Stimulated activated naive CD4-positive, alpha-beta T cell treated with Interleukin-2 at 50 U/mL for 16 hours (primary cell): ENCODE results near the gene SEL1L3.

Source experiments
- DNase-seq: peaks from one replicate; lab custom pipeline; 2025; lab: John Stamatoyannopoulos, UW

The SEL1L3 gene

DNA sequence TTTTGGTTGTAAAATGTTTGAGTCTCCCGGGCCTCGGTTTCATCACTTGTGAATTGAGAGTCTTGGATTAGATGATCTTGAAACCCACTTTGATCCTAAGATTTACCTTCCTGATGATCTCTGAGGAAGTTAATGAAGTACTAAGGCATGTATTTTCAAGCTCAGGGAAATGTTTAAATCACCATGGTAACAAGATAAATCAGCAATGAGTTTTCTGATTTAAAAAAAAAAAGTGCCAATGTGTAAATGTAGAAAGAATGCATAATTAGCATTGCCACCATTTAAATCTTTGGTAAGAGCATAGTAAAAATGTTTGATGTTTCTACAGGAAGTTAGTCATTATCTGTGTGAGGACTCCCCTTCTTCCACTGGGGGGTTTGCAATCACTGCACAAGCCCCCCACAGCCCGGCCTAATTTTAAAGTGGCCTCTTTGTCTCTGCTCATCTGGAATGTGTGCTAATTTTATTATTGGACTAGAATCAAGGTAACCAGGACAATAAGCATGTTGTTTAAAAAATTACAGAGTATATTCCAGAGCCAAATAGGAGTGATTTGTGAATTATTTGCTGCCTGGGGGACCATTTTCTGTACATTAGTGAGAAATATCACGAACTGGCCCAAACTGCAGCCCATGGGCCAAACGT, 113.5 kb downstream of the SEL1L3 start:
- no peak for DNase-seq

DNA sequence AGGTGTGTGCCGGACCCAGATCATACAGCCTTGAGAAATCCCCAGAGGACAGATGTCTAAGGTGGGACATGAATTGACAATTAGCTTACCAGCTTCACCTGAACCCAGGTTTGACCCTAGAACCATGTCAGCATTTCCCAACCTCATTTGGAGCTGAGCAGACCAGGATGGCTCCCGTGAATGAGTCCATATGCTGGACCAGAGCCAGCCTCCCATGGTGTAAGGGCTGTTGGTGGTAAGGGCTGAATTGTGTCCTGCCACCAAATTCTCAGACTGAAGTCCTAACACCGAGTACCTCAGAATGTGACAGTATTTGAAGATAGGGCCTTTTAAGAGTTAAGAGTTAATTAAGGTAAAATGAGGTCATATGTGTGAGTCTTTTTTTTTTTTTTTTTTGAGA, 118.8 kb downstream of the SEL1L3 start:
- no peak for DNase-seq

DNA sequence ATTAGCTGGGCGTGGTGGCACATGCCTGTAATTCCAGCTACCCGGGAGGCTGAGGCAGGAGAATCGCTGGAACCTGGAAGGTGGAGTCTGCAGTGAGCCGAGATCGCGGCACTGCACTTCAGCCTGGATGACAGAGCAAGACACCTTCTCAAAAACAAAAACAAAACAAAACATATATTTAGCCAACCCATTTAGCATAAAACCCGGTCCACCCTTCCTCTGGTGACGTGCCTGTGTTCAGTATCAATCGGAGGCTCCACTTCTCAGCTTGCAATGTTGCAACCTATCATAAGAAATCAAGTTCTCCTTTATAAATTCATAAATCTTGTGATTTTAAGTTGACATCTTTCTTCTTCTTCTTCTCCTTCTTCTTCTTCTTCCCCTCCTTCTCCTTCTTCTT, 133.2 kb downstream of the SEL1L3 start:
- no peak for DNase-seq

DNA sequence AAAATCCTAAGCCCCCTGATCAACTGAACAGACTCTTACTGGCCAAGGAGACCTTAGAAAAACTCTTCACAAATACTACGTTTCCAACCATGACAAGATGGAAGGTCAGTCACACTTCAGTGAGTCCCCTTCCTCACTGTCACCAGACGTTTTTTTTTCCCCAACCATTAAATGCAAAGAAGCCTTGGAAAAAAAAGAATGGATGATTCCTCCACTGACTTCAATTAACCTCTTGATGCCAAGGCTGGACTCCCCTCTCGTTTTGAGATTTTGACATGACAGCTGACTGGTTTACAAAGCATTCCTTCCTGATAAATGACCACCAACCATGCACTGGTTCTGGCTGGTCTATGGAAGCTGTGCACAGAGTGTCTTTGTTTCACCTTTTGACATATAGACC, 133.9 kb downstream of the SEL1L3 start:
- no peak for DNase-seq

DNA sequence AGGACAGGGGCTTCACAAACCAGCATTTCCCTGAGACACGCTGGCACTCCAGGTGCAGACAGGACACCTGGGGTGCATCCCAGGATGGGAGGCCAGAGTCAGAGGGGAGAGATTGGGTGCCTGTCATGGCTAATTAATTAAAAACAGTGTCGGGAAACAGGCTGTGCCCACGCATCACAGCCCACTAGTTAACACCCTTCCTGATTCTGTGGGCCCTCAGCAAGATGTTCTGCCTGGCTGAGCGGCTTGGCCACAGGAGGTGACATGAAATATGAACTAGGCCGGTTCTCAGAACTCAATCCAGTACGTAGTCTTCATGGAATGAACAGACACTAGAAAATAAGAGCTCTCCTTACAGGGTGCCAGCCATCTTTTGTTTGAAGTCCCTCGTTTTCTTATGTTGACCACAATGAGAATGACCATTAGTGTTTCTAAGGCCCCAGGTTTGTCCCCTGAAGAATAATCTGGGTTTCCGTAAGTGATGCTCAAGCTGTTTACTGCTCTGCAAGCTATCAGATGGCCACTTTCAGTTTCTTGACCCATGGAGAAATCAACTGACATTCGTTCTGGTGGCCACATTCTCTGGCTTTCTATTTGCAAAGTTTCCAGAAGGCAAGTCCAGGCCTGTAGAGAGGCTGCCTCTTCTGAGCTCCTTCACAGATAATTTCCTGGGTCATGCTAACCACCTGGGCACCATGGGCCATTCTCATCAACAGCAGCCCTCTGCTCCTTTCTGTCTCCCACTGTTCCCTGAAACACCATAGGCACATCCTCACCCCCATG, 134.9 kb downstream of the SEL1L3 start:
- no peak for DNase-seq

DNA sequence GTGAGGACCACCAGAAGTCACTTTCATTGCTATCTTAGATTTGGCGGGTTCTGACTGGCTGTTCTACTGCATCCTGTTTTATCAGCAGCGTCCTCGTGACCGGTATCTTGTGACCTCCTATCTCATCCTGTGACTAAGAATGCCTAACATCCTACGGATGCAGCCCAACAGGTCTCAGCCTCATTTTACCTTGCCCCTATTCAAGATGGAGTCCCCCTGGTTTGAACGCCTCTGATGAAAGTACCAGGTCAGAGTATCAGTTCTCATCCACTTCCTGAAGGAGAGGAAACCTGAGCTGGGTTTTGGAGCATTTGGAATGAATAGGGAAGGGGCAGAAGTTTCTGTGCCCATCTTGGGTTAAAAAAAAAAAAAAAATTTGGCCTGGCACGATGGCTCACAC, 136.9 kb downstream of the SEL1L3 start:
- DNase-seq = no peak

DNA sequence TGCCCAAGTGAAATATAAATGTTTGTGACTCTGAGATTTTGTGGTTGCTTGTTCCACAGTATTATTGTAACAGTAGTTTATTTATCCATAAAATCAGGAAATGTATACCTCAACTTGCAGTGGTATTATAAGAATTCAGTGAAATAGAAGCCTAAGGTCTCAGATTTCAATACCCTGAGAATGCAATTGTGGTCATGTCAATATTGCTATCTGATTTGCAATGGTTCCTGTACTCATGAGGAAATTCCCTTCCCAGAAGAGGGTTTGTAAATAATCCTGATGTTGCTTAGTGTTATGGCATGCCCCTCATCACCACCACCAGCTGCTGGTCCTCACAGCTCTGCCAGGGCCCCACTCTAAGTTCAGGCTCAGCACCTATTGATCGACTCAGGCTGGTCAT, 139.4 kb downstream of the SEL1L3 start:
- no peak for DNase-seq

DNA sequence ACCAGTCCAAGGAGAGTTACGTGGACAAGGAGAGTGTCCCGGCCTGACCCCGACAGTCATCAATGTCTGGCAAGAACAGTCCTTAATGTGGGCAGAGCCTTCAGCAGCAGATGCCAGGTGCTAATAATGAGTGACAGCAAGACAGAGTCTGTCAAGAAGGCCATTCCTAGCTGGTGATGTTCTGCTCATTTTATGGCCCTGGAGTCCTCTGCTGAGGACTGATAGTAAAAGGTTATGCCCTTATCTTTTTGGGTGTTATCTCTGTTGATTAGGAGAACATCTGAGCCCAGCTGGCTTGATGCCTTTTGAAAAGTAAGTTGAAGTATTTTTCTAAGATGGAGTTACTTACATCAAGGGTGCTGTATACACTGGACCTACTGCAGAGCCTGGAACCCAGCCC, 139.8 kb downstream of the SEL1L3 start:
- no peak for DNase-seq

DNA sequence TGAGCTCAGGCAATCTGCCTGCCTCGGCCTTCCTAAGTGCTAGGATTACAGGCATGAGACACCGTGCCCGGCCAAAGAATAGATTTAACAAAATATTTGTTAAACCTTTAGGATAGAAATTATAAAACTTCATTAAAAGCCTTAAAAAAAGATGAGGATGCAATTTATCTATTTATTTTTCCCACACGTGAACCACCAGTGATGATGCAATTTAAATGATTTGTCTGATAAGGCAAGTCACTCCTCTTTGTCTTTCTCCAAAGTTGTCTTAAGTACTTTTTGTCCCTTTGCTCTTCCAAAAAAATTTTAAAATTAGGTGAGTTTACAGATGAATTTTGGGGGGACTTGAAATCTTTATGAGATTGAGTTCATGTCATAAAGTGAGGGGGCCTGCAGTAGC, 149.0 kb downstream of the SEL1L3 start:
- DNase-seq = no peak

DNA sequence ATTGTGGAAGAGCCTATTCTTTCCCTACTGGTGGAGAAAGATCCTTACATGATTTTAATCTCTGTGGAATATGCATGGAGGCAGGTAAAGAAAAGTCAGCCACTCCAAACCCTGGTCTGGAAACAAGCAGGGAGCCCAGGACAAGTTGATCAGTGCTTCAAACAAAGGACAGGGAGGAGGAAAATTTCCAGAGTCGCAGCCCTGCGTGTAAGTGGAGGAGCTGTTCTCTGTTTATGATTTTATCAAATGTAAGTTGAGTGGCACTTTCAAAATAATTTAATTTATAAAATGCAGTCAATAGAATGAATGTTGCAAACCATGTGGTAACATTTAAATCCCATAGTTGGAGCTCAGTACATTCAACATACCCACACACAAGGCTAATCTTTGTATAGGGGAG, 150.2 kb downstream of the SEL1L3 start:
- no peak for DNase-seq

DNA sequence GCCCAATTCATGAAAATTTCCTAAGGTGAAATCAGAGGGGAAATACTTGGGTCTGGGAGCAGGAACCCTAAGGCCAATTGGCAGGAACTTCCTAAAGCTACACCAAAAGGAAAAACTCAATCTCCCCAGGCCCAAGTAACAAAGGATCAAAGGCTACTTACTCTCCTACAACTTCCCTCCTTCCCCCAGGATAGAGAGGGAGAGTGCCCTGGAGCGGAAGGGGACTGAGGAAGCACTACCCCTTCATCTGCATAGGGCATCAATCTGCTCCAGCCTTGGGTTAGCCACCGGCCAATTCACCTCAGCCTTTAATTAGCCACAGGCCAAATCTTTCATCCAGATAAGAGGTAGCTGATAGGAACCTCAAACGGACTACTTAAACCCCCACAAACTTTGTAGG, 152.2 kb downstream of the SEL1L3 start:
- DNase-seq = no peak

DNA sequence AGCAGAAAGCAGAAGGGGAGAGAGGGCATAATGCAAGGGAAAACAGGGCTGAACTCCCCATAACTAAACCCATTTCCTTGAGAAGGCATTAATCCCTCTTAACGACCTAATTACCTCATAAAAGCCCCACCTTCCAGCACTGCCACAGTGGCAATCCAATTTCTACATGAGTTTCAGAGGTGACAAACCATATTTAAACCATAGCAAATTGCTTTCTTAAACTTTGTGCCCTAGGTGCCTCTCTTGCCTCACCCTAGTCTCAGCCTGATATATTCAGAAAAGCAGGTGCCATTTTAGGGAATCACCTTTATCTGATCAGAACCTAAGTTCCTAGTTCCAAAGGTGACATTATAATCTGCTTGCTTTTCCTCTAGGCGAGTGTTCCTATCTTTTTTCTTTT, 158.3 kb downstream of the SEL1L3 start:
- no peak for DNase-seq

DNA sequence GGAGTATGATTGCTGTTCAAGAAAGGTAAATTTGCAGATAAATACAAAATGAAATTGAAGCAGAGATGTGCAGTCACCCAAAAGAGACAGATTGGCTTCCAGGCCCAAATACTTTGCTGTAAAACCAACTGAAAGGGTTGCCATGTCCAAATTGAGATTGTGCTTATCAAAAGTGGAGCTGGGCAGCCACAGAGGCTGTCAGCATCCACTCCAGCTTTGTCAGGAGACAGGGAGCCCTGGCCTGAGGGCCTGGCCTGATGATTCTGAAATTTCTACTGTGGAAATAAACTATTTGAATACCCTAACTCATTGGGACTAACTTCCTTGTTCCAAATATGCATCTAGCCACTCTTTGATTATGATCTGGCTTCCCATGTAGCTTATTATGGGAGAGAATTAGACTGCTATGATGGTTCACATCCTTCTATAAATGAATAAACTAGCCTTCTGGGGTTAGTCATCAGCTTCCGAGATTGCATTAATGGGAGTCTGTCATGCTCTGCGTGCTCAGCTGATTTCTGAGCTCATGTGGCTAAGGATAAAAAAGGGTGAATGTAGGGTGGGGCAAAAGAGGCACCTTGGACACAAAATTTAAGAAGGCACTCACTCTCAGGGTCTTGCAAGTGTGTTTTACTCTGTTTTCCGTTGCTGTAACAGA, 158.9 kb downstream of the SEL1L3 start:
- DNase-seq = no peak

DNA sequence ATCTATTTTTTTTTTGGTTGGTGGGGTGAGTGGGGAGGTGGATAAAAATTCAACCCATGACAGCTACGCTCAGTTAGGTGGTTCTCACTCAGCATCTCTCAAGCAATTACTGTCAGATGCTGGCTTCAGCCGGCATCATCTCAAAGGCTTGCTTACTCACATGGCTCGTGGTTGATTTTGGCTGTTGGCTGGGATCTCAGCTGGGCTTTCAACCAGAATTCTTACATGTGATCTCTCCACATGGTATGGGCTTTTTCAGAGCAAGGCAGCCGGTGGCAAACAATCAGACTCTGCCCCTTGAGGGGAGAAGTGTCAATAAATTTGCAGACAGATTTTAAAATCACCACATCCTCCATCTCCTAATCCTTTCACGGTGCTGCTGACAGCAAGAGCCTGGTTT, 159.9 kb downstream of the SEL1L3 start:
- DNase-seq = no peak

DNA sequence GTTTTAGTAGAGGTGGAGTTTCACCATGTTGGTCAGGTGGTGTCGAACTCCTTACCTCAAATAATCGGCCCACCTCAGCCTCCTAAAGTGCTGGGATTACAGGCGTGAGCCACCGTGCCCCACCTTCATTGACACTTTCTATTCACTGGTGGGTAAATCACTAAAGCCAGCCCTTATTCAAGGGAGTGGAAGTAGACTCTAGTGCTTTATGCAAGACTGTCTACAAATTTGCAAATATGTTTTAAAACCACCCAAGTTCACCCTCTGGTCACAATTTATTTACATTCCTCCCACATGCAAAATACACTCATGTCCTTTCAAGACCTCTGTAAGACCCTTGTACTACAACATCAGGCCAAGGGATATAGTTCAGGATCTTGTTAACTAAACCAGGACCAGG, 162.1 kb downstream of the SEL1L3 start:
- DNase-seq = no peak

DNA sequence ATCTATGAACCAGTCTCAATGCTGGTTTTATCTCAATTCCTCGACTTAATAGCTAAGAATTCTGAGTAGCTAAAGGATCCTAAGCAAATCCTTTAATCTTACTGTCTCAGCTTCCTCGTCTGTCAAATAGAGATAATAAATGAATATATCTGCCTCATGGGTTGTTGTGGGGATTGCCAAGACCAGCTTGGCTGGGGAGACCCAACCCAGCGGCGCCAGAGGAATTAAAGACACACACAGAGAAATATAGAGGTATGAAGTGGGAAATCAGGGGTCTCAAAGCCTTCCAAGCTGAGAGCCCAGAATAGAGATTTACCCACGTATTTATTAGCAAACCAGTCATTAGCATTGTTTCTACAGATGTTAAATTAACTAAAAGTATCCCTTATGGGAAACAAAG, 165.3 kb downstream of the SEL1L3 start:
- DNase-seq = no peak
